Spleen (tissue), 7 donors: ENCODE measurements around the gene MICAL2.

Experiments used
- CTCF ChIP-seq, 11 experiments: fragments of 200-600 bp in 7 of 11; fragments of 450-650 bp in 4 of 11; sonication (generic) in 4 of 11; IDR thresholded peaks in 8 of 11; conservative IDR thresholded peaks in 3 of 11; 1 replicate in 7 of 11; 2 replicates in 4 of 11; pipeline versions ENCODE4 v1.4.0 to v1.8.0; 2016 to 2021; ENCODE audit warnings: antibody characterized with exemption in 11 of 11, inconsistent platforms in 4 of 11, mild to moderate bottlenecking in 1 of 11
- POLR2A ChIP-seq, 3 donors: fragments of 450-650 bp; IDR thresholded peaks; one replicate each; pipeline ENCODE4 v1.5.1; 2017; ENCODE audit warnings: antibody characterized with exemption in 3 of 3, mild to moderate bottlenecking in 1 of 3
- POLR2AphosphoS5 ChIP-seq, 3 donors: sonication (generic); formaldehyde crosslinking; IDR thresholded peaks; one replicate each; pipeline ENCODE4 v1.5.1; 2017; ENCODE audit warnings: antibody characterized with exemption in 3 of 3
- donor health status: DM: no; HTN: no; CAD: no; lungs with moderate emphysema.
- donor health status: DM: no; HTN: no; CAD: no.
- donor health status: DM: no; HTN: no; CAD: no.

DNA sequence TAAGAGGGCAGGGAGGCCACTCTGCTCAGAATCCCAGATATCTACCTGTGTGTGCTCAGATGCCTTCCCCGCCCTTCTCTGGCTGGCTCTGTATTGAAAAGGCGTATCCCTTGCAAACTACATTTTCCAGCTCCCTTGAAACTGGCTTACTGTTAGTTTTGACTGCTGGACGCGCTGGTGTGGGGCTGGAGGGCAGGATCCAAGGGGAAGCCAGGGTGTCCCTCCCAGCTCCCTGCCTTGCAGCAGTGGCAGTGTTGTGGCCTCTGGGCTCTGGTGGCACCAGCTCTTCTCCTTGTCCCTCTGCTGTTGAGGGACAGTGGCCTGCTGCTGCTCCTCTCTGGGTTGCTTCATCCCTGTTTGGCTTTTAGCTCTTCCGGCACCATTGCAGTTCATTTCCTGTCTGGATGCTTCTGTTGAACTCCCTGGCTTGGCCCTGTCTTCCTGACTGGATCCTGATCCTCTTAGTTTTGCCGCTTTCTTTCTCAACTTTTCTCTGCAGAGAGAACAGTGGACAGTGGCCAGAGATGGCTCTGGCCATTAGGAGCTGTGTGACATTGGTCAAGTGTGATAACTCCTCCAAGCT, 159.9 kb downstream of the MICAL2 start:
- no peak for TF ChIP-seq CTCF (IDR thresholded peaks at IDR 0.05 in 8 of 11, conservative IDR thresholded peaks at IDR 0.05 in 3 of 11)
- no peak for TF ChIP-seq POLR2AphosphoS5 (IDR thresholded peaks at IDR 0.05)
- no peak for TF ChIP-seq POLR2A (IDR thresholded peaks at IDR 0.05)
